ENCODE measurements around the gene BHMT2.

The BHMT2 gene

GRCh38 chr5:79124607-79125006, 55.0 kb downstream of the BHMT2 start:
- no peak for DNase-seq

DNA sequence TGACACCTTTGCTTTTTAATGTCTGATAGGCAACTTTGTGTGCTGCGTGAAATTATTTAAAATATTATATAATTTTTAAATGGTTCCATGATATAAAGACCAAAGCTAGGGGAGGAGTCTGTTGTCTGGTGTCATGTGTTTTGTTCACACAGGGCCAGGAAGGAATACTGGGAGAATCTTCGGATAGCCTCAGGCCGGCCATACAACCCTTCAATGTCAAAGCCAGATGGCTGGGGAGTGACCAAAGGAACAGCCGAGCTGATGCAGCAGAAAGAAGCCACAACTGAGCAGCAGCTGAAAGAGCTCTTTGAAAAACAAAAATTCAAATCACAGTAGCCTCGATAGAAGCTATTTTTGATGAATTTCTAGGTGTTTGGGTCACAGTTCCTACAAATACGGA, 61.2 kb downstream of the BHMT2 start:
- DNase-seq = no peak

- DNase-seq = no peak
Observed at GRCh38 chr5:79133121-79133656, 63.6 kb downstream of the BHMT2 start.

- peak; percentile 52 to 63 for DNase-seq
Observed at GRCh38 chr5:79133657-79134451, 64.3 kb downstream of the BHMT2 start.

- no peak for DNase-seq
Observed at GRCh38 chr5:79135790-79136553, 66.4 kb downstream of the BHMT2 start.

DNA sequence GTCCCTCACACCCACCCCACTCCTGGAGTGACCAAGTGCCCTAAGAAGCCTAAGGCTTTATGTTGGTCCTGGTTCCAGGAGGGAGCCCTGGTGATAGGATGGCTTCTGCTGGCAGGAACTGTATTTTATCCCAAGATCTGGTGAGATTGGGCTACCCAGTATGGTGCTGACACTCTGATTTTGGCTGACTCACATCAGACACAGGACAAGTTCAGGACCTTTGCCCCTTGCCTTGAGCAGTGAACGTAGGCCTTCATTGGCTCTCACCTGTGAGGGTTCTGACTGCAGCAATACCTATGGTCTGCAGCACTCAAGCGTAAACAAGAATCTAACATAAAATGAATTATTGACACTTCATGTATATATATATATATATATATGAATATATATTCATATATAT, 67.1 kb downstream of the BHMT2 start:
- DNase-seq = no peak
